ENCODE results near the gene C5orf58. TPM values are rescaled to one million over a fixed set of nuclear protein-coding genes. Genes with fewer than 3 reads are reported as not detected.

Gene C5orf58
- polyA plus RNA-seq, 3 donors: 0.16 to 0.30 (median 0.19) TPM

GRCh38 chr5:170294057-170294456, 61.3 kb downstream of the C5orf58 start:
- DNase-seq (ENCODE audit: extremely low read depth in 1 of 11, low read depth in 9 of 11, low spot score in 4 of 11): no peak

DNA sequence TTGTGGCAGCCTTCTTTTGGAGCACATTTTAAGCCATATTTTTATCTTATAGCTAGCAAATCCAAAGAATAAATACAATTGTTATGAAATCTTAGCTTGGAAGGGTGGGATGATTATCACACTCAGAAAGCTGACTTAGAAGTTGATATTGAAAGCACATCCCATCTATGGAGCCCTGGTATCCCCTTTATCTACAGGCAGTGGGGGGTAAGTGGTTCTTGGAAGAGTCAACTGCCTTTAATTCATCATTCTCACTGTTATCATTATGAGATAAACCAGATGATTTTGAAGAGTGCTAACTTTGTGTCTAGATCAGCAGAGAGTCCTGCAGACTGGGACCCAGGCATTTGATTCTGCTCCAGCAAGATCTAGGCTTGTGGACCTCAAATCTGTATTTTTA, 61.8 kb downstream of the C5orf58 start:
- DNase-seq (ENCODE audit: extremely low read depth in 1 of 11, low read depth in 9 of 11, low spot score in 4 of 11): no peak

Other genes starting within 250 kb of the C5orf58 start
- gene FOXI1, start 127.1 kb upstream of the C5orf58 start, polyA plus RNA-seq (ENCODE audit: insufficient read length in 3 of 3): 1 to 10 TPM; 4.9 to 7.9 (median 5.2) TPM
- gene LCP2, start 64.8 kb downstream of the C5orf58 start, polyA plus RNA-seq (ENCODE audit: insufficient read length in 3 of 3): 1 to 10 TPM; 3.1 to 3.4 (median 3.3) TPM
- gene KCNMB1, start 156.4 kb downstream of the C5orf58 start, polyA plus RNA-seq (ENCODE audit: insufficient read length in 3 of 3): 1 to 10 TPM in 2 of 3 donors, under 1 TPM in 1; 0.95 to 1.7 (median 1.5) TPM